Lower leg skin (tissue), 3 donors: Measurements from ENCODE around the gene LIPT1.

Experiments used
- POLR2A ChIP-seq, 2 donors: fragments of 450-650 bp; IDR thresholded peaks; one replicate each; pipeline ENCODE4 v1.6.1; 2016 to 2017; ENCODE audit warnings: antibody characterized with exemption in 2 of 2, mild to moderate bottlenecking in 1 of 2, moderate library complexity in 1 of 2
- TF ChIP-seq, protein P1 (sequence below), 3 donors: fragments of 450-650 bp; IDR thresholded peaks; one replicate each; pipeline ENCODE4 v1.5.1; 2016; ENCODE audit warnings: antibody characterized with exemption in 3 of 3, mild to moderate bottlenecking in 3 of 3, moderate library complexity in 2 of 3

DNA sequence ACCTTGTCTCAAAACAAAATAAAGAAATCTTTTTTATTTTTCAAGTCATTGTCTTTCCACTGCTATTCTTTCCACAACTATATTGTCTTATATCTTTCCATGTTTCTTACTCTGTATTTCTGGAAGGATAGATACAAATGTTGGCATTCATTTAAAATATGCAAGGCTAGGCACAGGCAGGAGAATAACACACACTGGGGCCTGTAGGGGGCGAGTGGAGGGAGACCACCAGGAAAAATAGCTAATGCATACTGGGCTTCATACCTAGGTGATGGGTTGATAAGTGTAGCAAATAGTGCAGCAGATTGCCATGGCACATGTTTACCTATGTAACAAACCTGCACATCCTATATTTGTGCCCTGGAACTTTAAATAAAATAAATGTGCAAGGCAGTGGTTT, 35.8 kb downstream of the LIPT1 start:
- TF ChIP-seq, protein P1, sequence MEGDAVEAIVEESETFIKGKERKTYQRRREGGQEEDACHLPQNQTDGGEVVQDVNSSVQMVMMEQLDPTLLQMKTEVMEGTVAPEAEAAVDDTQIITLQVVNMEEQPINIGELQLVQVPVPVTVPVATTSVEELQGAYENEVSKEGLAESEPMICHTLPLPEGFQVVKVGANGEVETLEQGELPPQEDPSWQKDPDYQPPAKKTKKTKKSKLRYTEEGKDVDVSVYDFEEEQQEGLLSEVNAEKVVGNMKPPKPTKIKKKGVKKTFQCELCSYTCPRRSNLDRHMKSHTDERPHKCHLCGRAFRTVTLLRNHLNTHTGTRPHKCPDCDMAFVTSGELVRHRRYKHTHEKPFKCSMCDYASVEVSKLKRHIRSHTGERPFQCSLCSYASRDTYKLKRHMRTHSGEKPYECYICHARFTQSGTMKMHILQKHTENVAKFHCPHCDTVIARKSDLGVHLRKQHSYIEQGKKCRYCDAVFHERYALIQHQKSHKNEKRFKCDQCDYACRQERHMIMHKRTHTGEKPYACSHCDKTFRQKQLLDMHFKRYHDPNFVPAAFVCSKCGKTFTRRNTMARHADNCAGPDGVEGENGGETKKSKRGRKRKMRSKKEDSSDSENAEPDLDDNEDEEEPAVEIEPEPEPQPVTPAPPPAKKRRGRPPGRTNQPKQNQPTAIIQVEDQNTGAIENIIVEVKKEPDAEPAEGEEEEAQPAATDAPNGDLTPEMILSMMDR (IDR thresholded peaks at IDR 0.05), result no peak
- TF ChIP-seq POLR2A (IDR thresholded peaks at IDR 0.05), result no peak
